GM23338 (cell line): ENCODE measurements around the gene MTMR3.

ENCODE experiments used
- EZH2 ChIP-seq: fragments of 200-600 bp; sonication (generic); IDR thresholded peaks from one replicate; pipeline ENCODE4 v1.8.0; 2017; ENCODE audit warnings: antibody characterized with exemption, mild to moderate bottlenecking, low read depth; ENCODE audit not compliant: unreplicated experiment
- POLR2AphosphoS5 ChIP-seq: IDR thresholded peaks from 2 replicates; pipeline ENCODE4 v1.6.1; 2016; ENCODE audit warnings: antibody characterized with exemption, low read depth
- TF ChIP-seq, protein P1 (sequence below), 2 experiments: fragments of 200-600 bp in 1 of 2; sonication (generic) in 1 of 2; conservative IDR thresholded peaks; 2 replicates each; pipeline versions ENCODE4 v1.5.1 to v1.6.1; 2016 to 2017; ENCODE audit warnings: antibody characterized with exemption in 2 of 2, low read depth in 2 of 2, mild to moderate bottlenecking in 2 of 2, moderate library complexity in 1 of 2

- TF ChIP-seq EZH2 (no peak), POLR2AphosphoS5 (no peak)
- TF ChIP-seq, protein P1, sequence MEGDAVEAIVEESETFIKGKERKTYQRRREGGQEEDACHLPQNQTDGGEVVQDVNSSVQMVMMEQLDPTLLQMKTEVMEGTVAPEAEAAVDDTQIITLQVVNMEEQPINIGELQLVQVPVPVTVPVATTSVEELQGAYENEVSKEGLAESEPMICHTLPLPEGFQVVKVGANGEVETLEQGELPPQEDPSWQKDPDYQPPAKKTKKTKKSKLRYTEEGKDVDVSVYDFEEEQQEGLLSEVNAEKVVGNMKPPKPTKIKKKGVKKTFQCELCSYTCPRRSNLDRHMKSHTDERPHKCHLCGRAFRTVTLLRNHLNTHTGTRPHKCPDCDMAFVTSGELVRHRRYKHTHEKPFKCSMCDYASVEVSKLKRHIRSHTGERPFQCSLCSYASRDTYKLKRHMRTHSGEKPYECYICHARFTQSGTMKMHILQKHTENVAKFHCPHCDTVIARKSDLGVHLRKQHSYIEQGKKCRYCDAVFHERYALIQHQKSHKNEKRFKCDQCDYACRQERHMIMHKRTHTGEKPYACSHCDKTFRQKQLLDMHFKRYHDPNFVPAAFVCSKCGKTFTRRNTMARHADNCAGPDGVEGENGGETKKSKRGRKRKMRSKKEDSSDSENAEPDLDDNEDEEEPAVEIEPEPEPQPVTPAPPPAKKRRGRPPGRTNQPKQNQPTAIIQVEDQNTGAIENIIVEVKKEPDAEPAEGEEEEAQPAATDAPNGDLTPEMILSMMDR (conservative IDR thresholded peaks at IDR 0.05; ENCODE audit: low read depth in 2 of 2): no peak
Observed at GRCh38 chr22:29890760-29891159, 7.8 kb downstream of the MTMR3 start.
